ENCODE data around the gene IGFL3. TPM values are rescaled to one million over a fixed set of nuclear protein-coding genes. Genes with fewer than 3 reads are reported as not detected.

IGFL3 gene
- total RNA-seq = not detected

- TF ChIP-seq, protein P1, sequence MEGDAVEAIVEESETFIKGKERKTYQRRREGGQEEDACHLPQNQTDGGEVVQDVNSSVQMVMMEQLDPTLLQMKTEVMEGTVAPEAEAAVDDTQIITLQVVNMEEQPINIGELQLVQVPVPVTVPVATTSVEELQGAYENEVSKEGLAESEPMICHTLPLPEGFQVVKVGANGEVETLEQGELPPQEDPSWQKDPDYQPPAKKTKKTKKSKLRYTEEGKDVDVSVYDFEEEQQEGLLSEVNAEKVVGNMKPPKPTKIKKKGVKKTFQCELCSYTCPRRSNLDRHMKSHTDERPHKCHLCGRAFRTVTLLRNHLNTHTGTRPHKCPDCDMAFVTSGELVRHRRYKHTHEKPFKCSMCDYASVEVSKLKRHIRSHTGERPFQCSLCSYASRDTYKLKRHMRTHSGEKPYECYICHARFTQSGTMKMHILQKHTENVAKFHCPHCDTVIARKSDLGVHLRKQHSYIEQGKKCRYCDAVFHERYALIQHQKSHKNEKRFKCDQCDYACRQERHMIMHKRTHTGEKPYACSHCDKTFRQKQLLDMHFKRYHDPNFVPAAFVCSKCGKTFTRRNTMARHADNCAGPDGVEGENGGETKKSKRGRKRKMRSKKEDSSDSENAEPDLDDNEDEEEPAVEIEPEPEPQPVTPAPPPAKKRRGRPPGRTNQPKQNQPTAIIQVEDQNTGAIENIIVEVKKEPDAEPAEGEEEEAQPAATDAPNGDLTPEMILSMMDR (IDR thresholded peaks at IDR 0.05; ENCODE audit: low read depth) = no peak
Observed at GRCh38 chr19:46124638-46125115, at the start of gene IGFL3. Gene IGFL3, minus strand, starts transcription at chr19:46124688. Its CDS starts 39 bp downstream, at chr19:46124649.

DNA sequence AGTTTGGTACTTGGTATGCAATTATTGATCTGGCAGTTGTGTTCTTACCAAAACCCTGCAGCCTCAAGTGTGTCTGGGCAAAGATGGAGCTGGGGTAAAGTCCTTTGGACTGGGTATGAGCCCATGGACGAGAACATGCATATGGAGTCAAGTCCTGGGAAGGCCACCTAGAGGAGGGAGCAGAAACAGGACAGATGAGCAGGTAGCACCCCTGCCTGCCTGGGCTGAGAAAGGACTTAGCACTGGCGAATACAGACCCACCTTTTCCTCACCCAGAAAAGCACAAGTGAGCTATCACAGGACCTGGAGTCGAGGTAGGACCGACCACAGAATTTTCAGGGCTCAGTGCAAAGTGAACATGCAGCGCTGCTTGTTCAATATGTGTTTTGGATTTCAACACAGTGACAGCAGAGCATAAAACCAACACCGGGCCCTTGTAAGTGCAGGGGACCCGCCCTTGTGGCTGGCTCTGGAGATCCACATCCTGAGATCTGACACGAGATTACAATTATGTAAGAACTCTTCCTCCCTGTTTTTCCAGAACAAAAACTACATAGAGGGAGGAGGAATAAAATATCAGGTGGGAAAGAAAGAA, 49.5 kb upstream of the IGFL3 start:
- TF ChIP-seq, protein P1 (IDR thresholded peaks at IDR 0.05; ENCODE audit: low read depth) = no peak

GRCh38 chr19:46162731-46163130, 38.2 kb upstream of the IGFL3 start:
- TF ChIP-seq, protein P1 (IDR thresholded peaks at IDR 0.05; ENCODE audit: low read depth) = no peak

- TF ChIP-seq, protein P1 (IDR thresholded peaks at IDR 0.05; ENCODE audit: low read depth) = no peak
Observed at GRCh38 chr19:46160233-46160775, 35.8 kb upstream of the IGFL3 start.

DNA sequence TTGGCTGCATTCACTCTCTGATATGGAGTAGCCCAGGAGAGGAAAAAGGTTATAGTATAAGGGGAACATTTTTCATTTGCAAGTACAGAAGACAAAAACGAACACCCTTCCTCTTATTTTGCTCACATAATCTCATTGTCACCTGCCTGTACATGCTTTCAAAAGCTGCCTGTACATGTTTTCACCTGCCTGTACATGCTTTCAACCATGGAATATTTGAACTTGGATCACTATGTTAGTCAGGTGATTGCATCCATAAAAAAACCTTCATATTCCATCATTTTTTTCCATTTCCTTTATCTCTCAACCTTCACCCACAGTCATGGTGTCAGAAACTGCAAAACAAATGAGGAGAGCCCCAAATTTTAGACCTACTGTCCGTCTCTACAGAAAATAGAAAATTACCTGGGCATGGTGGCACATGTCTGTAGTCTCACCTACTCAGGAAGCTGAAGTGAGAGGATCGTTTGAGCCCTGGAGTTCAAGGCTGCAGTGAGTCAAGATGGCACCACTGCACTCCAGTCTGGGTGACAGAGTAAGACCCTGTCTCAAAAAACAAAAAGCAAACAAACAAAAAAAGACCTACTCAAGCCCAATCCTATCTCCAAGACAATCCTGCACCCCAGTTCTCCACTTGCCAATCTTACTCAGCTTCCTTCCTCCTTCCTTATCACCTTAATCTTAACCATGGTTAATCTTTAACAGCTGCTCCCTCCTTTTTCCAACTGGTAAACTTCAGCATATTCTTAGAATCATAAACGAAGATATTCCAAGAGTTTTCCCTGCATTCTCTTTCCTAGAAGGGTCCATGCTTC, 35.1 kb upstream of the IGFL3 start:
- TF ChIP-seq, protein P1 (IDR thresholded peaks at IDR 0.05; ENCODE audit: low read depth) = no peak

DNA sequence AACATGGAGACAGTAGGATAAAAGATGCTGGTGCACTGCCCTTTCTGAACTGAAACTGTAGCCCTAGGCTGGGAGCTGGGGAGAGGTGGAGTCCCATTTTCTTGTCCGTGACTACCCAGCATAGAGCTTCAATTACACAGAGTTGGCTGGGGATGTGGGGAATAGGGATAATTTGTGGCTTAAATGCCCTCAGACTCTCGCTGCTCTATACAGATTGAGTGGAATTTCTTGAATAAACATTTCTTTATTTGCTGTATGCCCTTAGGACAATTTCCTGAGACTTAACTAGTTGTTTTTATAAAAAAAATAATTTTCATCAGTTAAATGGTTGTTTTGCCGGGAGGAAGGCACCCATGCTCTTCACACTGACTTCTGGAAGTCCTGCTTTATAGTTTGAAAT, 30.7 kb upstream of the IGFL3 start:
- TF ChIP-seq, protein P1 (IDR thresholded peaks at IDR 0.05; ENCODE audit: low read depth) = no peak

- TF ChIP-seq, protein P1 (IDR thresholded peaks at IDR 0.05; ENCODE audit: low read depth) = no peak
Observed at GRCh38 chr19:46150606-46151005, 26.1 kb upstream of the IGFL3 start.
